Calu3 (cell line): ENCODE measurements around the gene BEST2. TPM values are rescaled to one million over a fixed set of nuclear protein-coding genes. Genes with fewer than 3 reads are reported as not detected.

Source experiments
- BruUV-seq: library from RNA; stranded (reverse); fragments of 400-500 nt; replicated peaks from 2 replicates; lab custom pipeline; 2021; lab: Mats Ljungman, UMichigan
- CTCF ChIA-PET: fragments of 300-600 bp; sonication (Branson Sonifier 250); formaldehyde crosslinking; loops from one replicate; lab custom pipeline; 2022; ENCODE audit warnings: antibody characterized with exemption; lab: Charles Lee
- DNase-seq: peaks from one replicate; pipeline ENCODE4 v3.0.0; 2022
- H3K27ac Mint-ChIP-seq: one replicate; pipeline ENCODE4 v1.8.0; 2022; ENCODE audit warnings: mixed read lengths; ENCODE audit not compliant: unreplicated experiment
- H3K27me3 Mint-ChIP-seq: one replicate; pipeline ENCODE4 v1.8.0; 2022; ENCODE audit warnings: mixed read lengths; ENCODE audit not compliant: unreplicated experiment
- H3K36me3 Mint-ChIP-seq: one replicate; pipeline ENCODE4 v1.8.0; 2022; ENCODE audit warnings: mild to moderate bottlenecking, moderate library complexity, mixed read lengths; ENCODE audit not compliant: insufficient read depth, unreplicated experiment
- H3K4me1 Mint-ChIP-seq: one replicate; pipeline ENCODE4 v1.8.0; 2022; ENCODE audit warnings: mild to moderate bottlenecking, low read depth, mixed read lengths; ENCODE audit not compliant: unreplicated experiment
- H3K4me3 Mint-ChIP-seq: one replicate; pipeline ENCODE4 v1.8.0; 2022; ENCODE audit warnings: mild to moderate bottlenecking, low read depth, moderate library complexity, mixed read lengths; ENCODE audit not compliant: unreplicated experiment
- H3K9me3 Mint-ChIP-seq: one replicate; pipeline ENCODE4 v1.8.0; 2022; ENCODE audit warnings: low read depth, mixed read lengths; ENCODE audit not compliant: unreplicated experiment
- intact Hi-C: fragments of 100-400 bp; cut with micrococcal nuclease; formaldehyde crosslinking; loops from one replicate; pipeline ENCODE4 v1.10.0; 2022; ENCODE audit not compliant: unreplicated experiment
- total RNA-seq: library from RNA; stranded (reverse); gene quantifications from 2 replicates; pipeline ENCODE4 v1.2.3, GENCODE V29; 2022
- TF ChIP-seq, protein P1 (sequence below): fragments of 200-600 bp; IDR thresholded peaks from one replicate; pipeline ENCODE4 v1.8.0; 2022; ENCODE audit warnings: antibody characterized with exemption; ENCODE audit not compliant: unreplicated experiment

BEST2 gene
- total RNA-seq, 1 experiment from 2014 or later = not detected

DNA sequence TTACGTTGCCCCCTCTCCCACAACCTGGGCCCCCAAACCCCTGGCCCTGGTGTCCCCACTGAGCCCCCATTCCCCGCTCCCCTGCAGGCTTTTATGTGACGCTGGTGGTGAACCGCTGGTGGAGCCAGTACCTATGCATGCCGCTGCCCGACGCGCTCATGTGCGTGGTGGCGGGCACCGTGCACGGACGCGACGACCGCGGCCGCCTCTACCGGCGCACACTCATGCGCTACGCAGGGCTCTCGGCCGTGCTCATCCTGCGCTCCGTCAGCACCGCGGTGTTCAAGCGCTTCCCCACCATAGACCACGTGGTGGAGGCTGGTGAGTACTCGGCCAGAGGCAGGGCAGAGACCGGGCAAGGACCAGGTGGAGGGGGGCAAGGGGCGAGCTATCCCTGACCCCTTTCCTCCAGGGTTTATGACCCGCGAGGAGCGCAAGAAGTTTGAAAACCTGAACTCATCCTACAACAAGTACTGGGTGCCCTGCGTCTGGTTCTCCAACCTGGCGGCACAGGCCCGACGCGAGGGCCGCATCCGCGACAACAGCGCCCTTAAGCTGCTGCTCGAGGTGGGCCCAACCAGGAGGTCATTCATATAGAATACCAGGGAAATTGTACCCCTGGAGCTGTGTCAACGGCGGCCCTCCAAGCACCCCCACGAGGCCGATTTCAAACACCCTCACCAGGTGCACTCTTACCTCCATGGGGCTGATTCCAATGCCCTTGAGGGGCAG is 3.0 kb downstream of the BEST2 start:
- intact Hi-C loops = no loop called here
- CTCF ChIA-PET = interaction anchor here (0.6 kb wide), 1 partner anchor 11 kb away, joined by 3 read pairs; no protein-coding TSS in a partner anchor

DNA sequence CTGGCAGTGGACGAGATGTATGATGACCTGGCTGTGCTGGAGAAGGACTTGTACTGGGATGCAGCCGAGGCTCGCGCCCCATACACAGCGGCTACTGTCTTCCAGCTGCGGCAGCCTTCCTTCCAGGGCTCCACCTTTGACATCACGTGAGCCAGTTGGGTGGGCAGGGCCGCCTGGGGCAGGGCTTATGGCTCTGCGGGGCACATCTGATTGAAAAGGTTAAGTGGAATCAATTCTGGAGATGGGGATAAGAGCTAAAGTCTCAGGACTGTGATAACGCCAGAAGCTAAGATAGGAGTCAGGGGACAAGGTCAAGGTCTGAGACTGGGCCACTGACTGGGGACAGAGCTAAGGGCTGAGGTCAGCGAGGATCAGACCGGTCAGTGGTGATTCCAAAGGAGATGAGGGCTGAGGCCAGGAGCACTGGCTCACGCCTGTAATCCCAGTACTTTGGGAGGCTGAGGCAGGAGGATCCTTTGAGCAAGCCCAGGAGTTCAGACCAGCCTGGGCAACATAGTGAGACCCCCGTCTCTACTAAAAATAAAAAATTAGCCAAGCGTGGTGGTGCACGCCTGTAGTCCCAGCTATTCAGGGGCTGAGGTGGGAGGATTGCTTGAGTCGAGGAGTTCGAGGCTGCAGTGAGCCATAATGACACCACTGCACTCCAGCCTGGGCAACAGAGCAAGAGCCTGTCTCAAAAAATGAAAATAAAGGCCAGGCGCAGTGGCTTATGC is 4.7 kb downstream of the BEST2 start:
- Mint-ChIP-seq H3K4me3 (no peak overlapping the region), H3K27me3 (peaks cover 27% of the 10 kb centered on the region), H3K36me3 (peaks cover 5% of the 10 kb centered on the region), H3K27ac (no peak overlapping the region), H3K9me3 (no peaks in the 10 kb centered on the region), H3K4me1 (no peaks in the 10 kb centered on the region)
- no peak for DNase-seq
- intact Hi-C loops = no loop called here
- TF ChIP-seq, protein P1, sequence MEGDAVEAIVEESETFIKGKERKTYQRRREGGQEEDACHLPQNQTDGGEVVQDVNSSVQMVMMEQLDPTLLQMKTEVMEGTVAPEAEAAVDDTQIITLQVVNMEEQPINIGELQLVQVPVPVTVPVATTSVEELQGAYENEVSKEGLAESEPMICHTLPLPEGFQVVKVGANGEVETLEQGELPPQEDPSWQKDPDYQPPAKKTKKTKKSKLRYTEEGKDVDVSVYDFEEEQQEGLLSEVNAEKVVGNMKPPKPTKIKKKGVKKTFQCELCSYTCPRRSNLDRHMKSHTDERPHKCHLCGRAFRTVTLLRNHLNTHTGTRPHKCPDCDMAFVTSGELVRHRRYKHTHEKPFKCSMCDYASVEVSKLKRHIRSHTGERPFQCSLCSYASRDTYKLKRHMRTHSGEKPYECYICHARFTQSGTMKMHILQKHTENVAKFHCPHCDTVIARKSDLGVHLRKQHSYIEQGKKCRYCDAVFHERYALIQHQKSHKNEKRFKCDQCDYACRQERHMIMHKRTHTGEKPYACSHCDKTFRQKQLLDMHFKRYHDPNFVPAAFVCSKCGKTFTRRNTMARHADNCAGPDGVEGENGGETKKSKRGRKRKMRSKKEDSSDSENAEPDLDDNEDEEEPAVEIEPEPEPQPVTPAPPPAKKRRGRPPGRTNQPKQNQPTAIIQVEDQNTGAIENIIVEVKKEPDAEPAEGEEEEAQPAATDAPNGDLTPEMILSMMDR = no peak
- BruUV-seq = no TSS peak
- CTCF ChIA-PET = no interaction called here

More for the DNA sequence above, 3.0 kb downstream of the BEST2 start:
- no peaks in the 10 kb centered on the region for H3K9me3 Mint-ChIP-seq
- BruUV-seq = no TSS peak
- H3K4me3 Mint-ChIP-seq = no peak overlapping the region
- H3K36me3 Mint-ChIP-seq = peaks cover 10% of the 10 kb centered on the region
- peaks cover 13% of the 10 kb centered on the region for H3K4me1 Mint-ChIP-seq
- H3K27ac Mint-ChIP-seq = no peak overlapping the region
- TF ChIP-seq, protein P1 = no peak
- peaks cover 44% of the 10 kb centered on the region for H3K27me3 Mint-ChIP-seq
- DNase-seq = no peak

DNA sequence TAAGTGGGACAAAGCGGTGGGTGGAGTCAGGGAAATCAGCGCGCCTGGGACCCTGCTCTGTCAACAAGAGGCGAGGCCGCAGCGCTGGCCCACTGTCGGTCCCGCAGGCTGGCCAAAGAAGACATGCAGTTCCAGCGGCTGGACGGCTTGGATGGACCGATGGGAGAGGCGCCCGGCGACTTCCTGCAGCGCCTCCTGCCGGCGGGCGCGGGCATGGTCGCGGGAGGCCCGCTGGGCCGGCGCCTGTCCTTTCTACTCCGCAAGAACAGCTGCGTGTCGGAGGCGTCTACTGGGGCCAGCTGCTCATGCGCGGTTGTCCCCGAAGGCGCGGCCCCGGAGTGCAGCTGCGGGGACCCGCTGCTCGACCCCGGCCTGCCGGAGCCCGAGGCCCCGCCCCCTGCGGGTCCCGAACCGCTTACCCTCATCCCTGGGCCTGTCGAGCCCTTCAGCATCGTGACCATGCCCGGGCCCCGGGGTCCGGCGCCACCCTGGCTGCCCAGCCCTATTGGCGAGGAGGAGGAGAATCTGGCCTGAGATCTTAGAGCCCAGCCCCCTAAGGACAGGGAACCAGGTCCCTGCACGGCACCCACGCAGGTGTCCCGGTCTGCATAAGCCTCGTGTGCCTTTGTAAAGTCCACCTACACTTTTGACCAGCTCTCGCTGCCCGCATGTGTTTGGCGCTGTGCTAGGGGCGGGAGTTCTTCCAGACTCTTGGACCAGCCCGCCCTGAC is 6.1 kb downstream of the BEST2 start:
- peak; percentile 71 for DNase-seq
- Mint-ChIP-seq H3K4me3 (peak overlapping the region; percentile 46), H3K9me3 (no peaks in the 10 kb centered on the region), H3K27me3 (peaks cover 13% of the 10 kb centered on the region), H3K36me3 (peaks cover 9% of the 10 kb centered on the region), H3K27ac (no peak overlapping the region), H3K4me1 (no peaks in the 10 kb centered on the region)
- TF ChIP-seq, protein P1 = peak; percentile 76
- CTCF ChIA-PET = interaction anchor here (0.6 to 1.2 kb wide), 5 partner anchors 33 to 174 kb away, joined by 3 to 9 read pairs (median 4); no protein-coding TSS in a partner anchor
- intact Hi-C loops = no loop called here
- BruUV-seq = no TSS peak

DNA sequence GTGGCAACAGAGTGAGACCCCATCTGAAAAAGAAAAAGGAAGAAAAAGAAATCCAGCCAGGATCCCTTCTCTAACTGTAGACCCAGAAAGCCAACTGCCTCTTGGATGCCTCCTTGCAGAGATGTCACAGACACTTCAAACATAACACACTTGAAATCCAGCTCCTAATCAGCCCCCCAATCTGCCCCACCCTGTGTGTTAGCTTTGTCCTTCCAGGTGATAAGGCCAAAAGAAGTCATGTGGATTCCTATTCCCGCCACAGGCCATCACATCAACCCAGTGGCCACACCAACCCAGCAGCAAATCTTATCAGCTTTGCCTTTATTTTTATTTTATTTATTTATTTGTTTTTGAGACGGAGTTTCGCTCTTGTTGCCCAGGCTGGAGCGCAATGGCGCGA is 8.1 kb downstream of the BEST2 start:
- intact Hi-C loops = loop anchor here (1.0 to 5.0 kb wide), 2 partner anchors 37 to 88 kb away; no protein-coding TSS in a partner anchor
- DNase-seq = no peak
- no TSS peak for BruUV-seq
- no peak overlapping the region for H3K27ac Mint-ChIP-seq
- H3K9me3 Mint-ChIP-seq = no peaks in the 10 kb centered on the region
- peaks cover 22% of the 10 kb centered on the region for H3K36me3 Mint-ChIP-seq
- H3K4me1 Mint-ChIP-seq = no peaks in the 10 kb centered on the region
- H3K4me3 Mint-ChIP-seq = no peak overlapping the region
- no peaks in the 10 kb centered on the region for H3K27me3 Mint-ChIP-seq
- CTCF ChIA-PET = interaction anchor here (1.3 to 2.9 kb wide), 3 partner anchors 10 to 88 kb away, joined by 5 to 15 read pairs (median 11); no protein-coding TSS in a partner anchor
- TF ChIP-seq, protein P1 = no peak
